GM12878 (cell line): ENCODE data around the gene DRD1. TPM values are rescaled to one million over a fixed set of nuclear protein-coding genes. Genes with fewer than 3 reads are reported as not detected.

Experiments
- ATAC-seq: fragments of 200-7000 bp; cut with Tn5 transposase; 3 replicates; pipeline ENCODE4 v1.9.1; 2020; ENCODE audit warnings: mild to moderate bottlenecking, moderate library complexity
- BruUV-seq: library from RNA; stranded (reverse); fragments of 400-500 nt; replicated peaks from 2 replicates; lab custom pipeline; 2021; lab: Mats Ljungman, UMichigan
- CTCF ChIA-PET: fragments of 300-600 bp; sonication (Branson Sonifier 250); formaldehyde crosslinking; extraction: SDS; loops from one replicate; lab custom pipeline; 2021; ENCODE audit warnings: inconsistent platforms; lab: Yijun Ruan, JAX
- POLR2A ChIA-PET: fragments of 350-600 bp; formaldehyde crosslinking; extraction: SDS; loops from one replicate; lab custom pipeline; 2021; ENCODE audit warnings: inconsistent platforms; lab: Charles Lee
- RAD21 ChIA-PET: fragments of 300-600 bp; sonication (Branson Sonifier 250); formaldehyde crosslinking; loops from one replicate; lab custom pipeline; 2023; ENCODE audit warnings: antibody characterized with exemption; ENCODE audit not compliant: unreplicated experiment; lab: Charles Lee
- SMC1A ChIA-PET: fragments of 300-600 bp; sonication (Branson Sonifier 250); formaldehyde crosslinking; loops from one replicate; lab custom pipeline; 2023; ENCODE audit not compliant: unreplicated experiment, uncharacterized antibody; lab: Charles Lee
- DNase-seq: peaks from one replicate; pipeline ENCODE4 v3.0.0-alpha.2; 2011; ENCODE audit warnings: low read depth, low spot score
- FAIRE-seq: peaks from 3 replicates; lab custom pipeline; 2011; peaks lifted over from hg19 to GRCh38; lab: Jason Lieb, UNC
- H2AFZ ChIP-seq: 2 replicates; pipeline ENCODE4 v1.6.0; 2011; ENCODE audit warnings: low read depth, low read length, control low read depth; ENCODE audit not compliant: control insufficient read depth
- H3K27ac ChIP-seq: 2 replicates; pipeline ENCODE4 v1.5.1; 2011; ENCODE audit warnings: control low read depth; ENCODE audit not compliant: control insufficient read depth, insufficient read depth
- H3K27me3 ChIP-seq, 2 experiments: replicated peaks in 1 of 2; 2 replicates each; pipeline versions ENCODE4 v1.6.0 to v1.6.1; 2011; ENCODE audit warnings: low read length in 1 of 2; ENCODE audit not compliant: control insufficient read depth in 2 of 2, insufficient read depth in 2 of 2
- H3K36me3 ChIP-seq, 2 experiments: 2 replicates each; pipeline ENCODE4 v1.5.1; 2011; ENCODE audit warnings: low read length in 1 of 2; ENCODE audit not compliant: control insufficient read depth in 2 of 2, insufficient read depth in 2 of 2
- H3K4me1 ChIP-seq: 2 replicates; pipeline ENCODE4 v1.6.1; 2011; ENCODE audit warnings: mild to moderate bottlenecking, low read length, moderate library complexity, mixed read lengths; ENCODE audit not compliant: control insufficient read depth, insufficient read depth
- H3K4me2 ChIP-seq: 2 replicates; pipeline ENCODE4 v1.6.0; 2011; ENCODE audit warnings: control low read depth; ENCODE audit not compliant: control insufficient read depth, insufficient read depth
- H3K4me3 ChIP-seq: fragments of 200-600 bp; sonication (generic); 2 replicates; pipeline ENCODE4 v1.5.1; 2016
- H3K79me2 ChIP-seq: 2 replicates; pipeline ENCODE4 v1.6.0; 2011; ENCODE audit warnings: low read length; ENCODE audit not compliant: control insufficient read depth, insufficient read depth
- H3K9ac ChIP-seq: 2 replicates; pipeline ENCODE4 v1.8.0; 2011; ENCODE audit warnings: low read length, control low read depth, mixed read lengths; ENCODE audit not compliant: control insufficient read depth, insufficient read depth
- H3K9me3 ChIP-seq: replicated peaks from 3 replicates; pipeline ENCODE4 v1.5.1; 2011; ENCODE audit warnings: mild to moderate bottlenecking, low read length; ENCODE audit not compliant: control insufficient read depth, insufficient read depth
- H4K20me1 ChIP-seq: 2 replicates; pipeline ENCODE4 v1.6.0; 2011; ENCODE audit not compliant: control insufficient read depth, insufficient read depth
- MLLT1 ChIP-seq: fragments of 450-650 bp; IDR thresholded peaks from 2 replicates; pipeline ENCODE4 v1.6.1; 2016; ENCODE audit warnings: mild to moderate bottlenecking
- RELB ChIP-seq: fragments of 450-650 bp; IDR thresholded peaks from 2 replicates; pipeline ENCODE4 v1.6.1; 2017; ENCODE audit warnings: low read depth, mild to moderate bottlenecking, moderate library complexity
- SMARCA5 ChIP-seq: fragments of 450-650 bp; IDR thresholded peaks from 2 replicates; pipeline ENCODE4 v1.6.1; 2017; ENCODE audit warnings: mild to moderate bottlenecking
- ZNF592 ChIP-seq: fragments of 450-650 bp; IDR thresholded peaks from 2 replicates; pipeline ENCODE4 v1.6.1; 2017; ENCODE audit warnings: mild to moderate bottlenecking, moderate library complexity
- WGBS: methylation state at CpG from one replicate; pipeline ENCODE4 v1.1.6; 2016; ENCODE audit warnings: low lambda C conversion rate; ENCODE audit not compliant: insufficient replicate concordance, insufficient coverage; ENCODE audit errors: missing lambda C conversion rate; 5-methylcytosine and 5-hydroxymethylcytosine counted together
- in situ Hi-C: fragments of 300-500 bp; cut with MboI; formaldehyde crosslinking; loops from 9 replicates; pipeline ENCODE4 v1.14.3; 2018; ENCODE audit warnings: mixed read lengths
- intact Hi-C: fragments of 100-400 bp; cut with micrococcal nuclease; formaldehyde crosslinking; loops from one replicate; pipeline ENCODE4 v1.14.2; 2022; ENCODE audit not compliant: unreplicated experiment
- polyA plus RNA-seq, 11 experiments: library from polyadenylated mRNA; depleted of rRNA in 4 of 11; unstranded in 6 of 11; stranded (reverse) in 5 of 11; fragments of >200 nt; fragmentation: Nextera tagmentation in 4 of 11; fragmentation: Illumina TruSeq in 1 of 11; extraction: Ambion mirVana in 4 of 11; extraction: Trizol in 1 of 11; gene quantifications; 1 replicate in 1 of 11; 2 replicates in 10 of 11; pipeline versions ENCODE4 v1.2.1 to v1.2.3, GENCODE V29; 2011 to 2016; ENCODE audit warnings: inconsistent platforms in 2 of 11, missing spikeins in 2 of 11, low read depth in 1 of 11
- total RNA-seq, 4 experiments: library from RNA; depleted of rRNA in 3 of 4; stranded (reverse); fragments of >200 nt in 3 of 4; fragmentation: Illumina TruSeq in 1 of 4; extraction: Trizol in 1 of 4; gene quantifications; 2 replicates each; pipeline versions ENCODE4 v1.2.1 to v1.2.3, GENCODE V29; 2013 to 2021
- TF ChIP-seq, protein P1 (sequence below): fragments of 450-650 bp; conservative IDR thresholded peaks from 2 replicates; pipeline ENCODE4 v1.6.1; 2017; ENCODE audit warnings: mild to moderate bottlenecking, moderate library complexity

Gene DRD1
- total and polyA plus RNA-seq, 10 of the 15 experiments (the other 5 are each of a cell fraction or from before 2014, with no cell fraction given): not detected

DNA sequence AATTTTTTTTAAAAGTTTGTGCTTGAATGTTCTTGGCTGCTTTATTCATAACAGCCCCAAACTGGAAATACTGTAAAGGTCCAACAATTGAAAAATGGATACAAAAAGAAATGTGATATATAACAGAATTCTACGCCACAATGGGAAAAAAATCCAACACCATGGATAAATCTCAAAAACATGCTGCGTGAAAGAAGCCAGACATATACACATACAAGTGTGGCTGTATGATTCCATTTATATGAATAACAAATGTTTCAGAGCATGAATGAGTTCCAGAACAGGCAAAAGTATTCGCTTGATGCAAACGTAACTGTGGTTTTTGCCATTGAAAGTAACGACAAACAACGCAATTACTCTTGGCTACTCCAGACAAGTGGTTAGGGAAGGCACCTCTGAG lies 27.2 kb upstream of the DRD1 start (continued):
- no peak for TF ChIP-seq ZNF592

- 51% methylated on average over 5 of the region's 5 CpGs for WGBS
- Histone ChIP-seq H3K9ac (no peak overlapping the region), H3K36me3 (no peaks in the 10 kb centered on the region), H3K27ac (no peak overlapping the region), H3K9me3 (no peaks in the 10 kb centered on the region), H2AFZ (no peak overlapping the region), H3K79me2 (no peaks in the 10 kb centered on the region), H3K4me1 (no peaks in the 10 kb centered on the region), H3K27me3 (no peaks in the 10 kb centered on the region; a peak in 1 of 4 replicates), H3K4me3 (no peak overlapping the region), H4K20me1 (no peaks in the 10 kb centered on the region), H3K4me2 (no peak overlapping the region)
- ChIA-PET SMC1A (no interaction called here), CTCF (no interaction called here), POLR2A (no interaction called here), RAD21 (no interaction called here)
- no TSS peak for BruUV-seq
- no peak for DNase-seq
- in situ Hi-C loops: no loop called here
- FAIRE-seq: no peak
- no peak for ATAC-seq
- TF ChIP-seq, protein P1, sequence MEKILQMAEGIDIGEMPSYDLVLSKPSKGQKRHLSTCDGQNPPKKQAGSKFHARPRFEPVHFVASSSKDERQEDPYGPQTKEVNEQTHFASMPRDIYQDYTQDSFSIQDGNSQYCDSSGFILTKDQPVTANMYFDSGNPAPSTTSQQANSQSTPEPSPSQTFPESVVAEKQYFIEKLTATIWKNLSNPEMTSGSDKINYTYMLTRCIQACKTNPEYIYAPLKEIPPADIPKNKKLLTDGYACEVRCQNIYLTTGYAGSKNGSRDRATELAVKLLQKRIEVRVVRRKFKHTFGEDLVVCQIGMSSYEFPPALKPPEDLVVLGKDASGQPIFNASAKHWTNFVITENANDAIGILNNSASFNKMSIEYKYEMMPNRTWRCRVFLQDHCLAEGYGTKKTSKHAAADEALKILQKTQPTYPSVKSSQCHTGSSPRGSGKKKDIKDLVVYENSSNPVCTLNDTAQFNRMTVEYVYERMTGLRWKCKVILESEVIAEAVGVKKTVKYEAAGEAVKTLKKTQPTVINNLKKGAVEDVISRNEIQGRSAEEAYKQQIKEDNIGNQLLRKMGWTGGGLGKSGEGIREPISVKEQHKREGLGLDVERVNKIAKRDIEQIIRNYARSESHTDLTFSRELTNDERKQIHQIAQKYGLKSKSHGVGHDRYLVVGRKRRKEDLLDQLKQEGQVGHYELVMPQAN: no peak
- TF ChIP-seq SMARCA5: no peak
- no peak for TF ChIP-seq RELB
- TF ChIP-seq MLLT1: no peak
- intact Hi-C loops: no loop called here
Measured at GRCh38 chr5:175470781-175471180, 26.8 kb upstream of the DRD1 start.
